ENCODE measurements around the gene RAB39A. TPM values are rescaled to one million over a fixed set of nuclear protein-coding genes. Genes with fewer than 3 reads are reported as not detected.

RAB39A gene
- total RNA-seq, 1 experiment from 2014 or later, result 15.7 TPM

Other genes with a start within 250 kb of the RAB39A start
- gene SLN, start 216.4 kb upstream of the RAB39A start, total RNA-seq (2014; rRNA removed; shearing (Covaris generic)), result 0.80 TPM in 1 of 2 replicates, not detected in the other
- 65.8 and 74.7 TPM in 2 replicates for gene SLC35F2, start 69.7 kb upstream of the RAB39A start, total RNA-seq (2014; rRNA removed; shearing (Covaris generic))
- 25.0 and 26.4 TPM in 2 replicates for gene CUL5, start 80.5 kb downstream of the RAB39A start, total RNA-seq (2014; rRNA removed; shearing (Covaris generic))
- 60.1 and 95.0 TPM in 2 replicates for gene ACAT1, start 193.1 kb downstream of the RAB39A start, total RNA-seq (2014; rRNA removed; shearing (Covaris generic))